Astrocyte (in vitro differentiated cells and primary cell): Measurements from ENCODE around the gene CMTM8.

Experiments used
- CTCF ChIP-seq: IDR thresholded peaks from 2 replicates; pipeline ENCODE4 v1.5.1; 2011; ENCODE audit warnings: low read depth, mild to moderate bottlenecking, inconsistent platforms, low read length, moderate library complexity; ENCODE audit not compliant: insufficient read depth
- EZH2 ChIP-seq: IDR thresholded peaks from 2 replicates; pipeline ENCODE4 v1.6.1; 2012; ENCODE audit warnings: mild to moderate bottlenecking, low read length, inconsistent platforms; ENCODE audit not compliant: insufficient read depth

GRCh38 chr3:32254268-32254667 is 15.8 kb downstream of the CMTM8 start:
- TF ChIP-seq CTCF (no peak), EZH2 (no peak)
